Forelimb muscle (tissue), 1 donor: ENCODE measurements around the gene STIM1. TPM values are rescaled to one million over a fixed set of nuclear protein-coding genes. Genes with fewer than 3 reads are reported as not detected.
"Not testable (repeated sequence)": the region's sequence is repeated elsewhere in the genome, so short reads cannot be mapped to it uniquely, and the experiment has no call there.

ENCODE experiments used
- DNase-seq: peaks from one replicate; pipeline ENCODE4 v3.0.0-alpha.2; 2013; ENCODE audit warnings: low read depth
- polyA plus RNA-seq: library from polyadenylated mRNA; unstranded; fragments of 120-200 nt; gene quantifications from one replicate; pipeline ENCODE4 v1.2.1, GENCODE V29; 2013; ENCODE audit not compliant: insufficient read length

STIM1 gene
- polyA plus RNA-seq, 1 donor, result 116 TPM

GRCh38 chr11:4105916-4106315 is 250.5 kb downstream of the STIM1 start:
- no peak for DNase-seq

- no peak for DNase-seq
Observed at GRCh38 chr11:4111834-4112233, 256.4 kb downstream of the STIM1 start.

- no peak for DNase-seq
Observed at GRCh38 chr11:4115128-4115527, 259.7 kb downstream of the STIM1 start.

- DNase-seq, result no peak
Observed at GRCh38 chr11:4118107-4118506, 262.6 kb downstream of the STIM1 start.

DNA sequence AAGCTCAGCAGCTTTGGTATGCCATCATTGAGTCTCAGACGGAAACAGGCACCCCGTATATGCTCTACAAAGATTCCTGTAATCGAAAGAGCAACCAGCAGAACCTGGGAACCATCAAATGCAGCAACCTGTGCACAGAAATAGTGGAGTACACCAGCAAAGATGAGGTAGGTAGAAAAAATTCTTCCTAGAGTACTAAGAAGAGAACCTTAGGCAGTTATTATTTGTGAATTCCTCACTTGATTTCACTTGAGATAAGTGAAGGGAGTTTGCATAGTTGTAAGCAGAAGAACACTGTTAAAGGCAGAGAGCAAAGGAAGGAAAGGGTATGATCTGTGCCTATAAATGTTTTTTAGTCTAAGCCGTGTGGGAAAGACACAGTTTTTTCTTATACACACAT is 267.8 kb downstream of the STIM1 start:
- DNase-seq, result no peak

DNA sequence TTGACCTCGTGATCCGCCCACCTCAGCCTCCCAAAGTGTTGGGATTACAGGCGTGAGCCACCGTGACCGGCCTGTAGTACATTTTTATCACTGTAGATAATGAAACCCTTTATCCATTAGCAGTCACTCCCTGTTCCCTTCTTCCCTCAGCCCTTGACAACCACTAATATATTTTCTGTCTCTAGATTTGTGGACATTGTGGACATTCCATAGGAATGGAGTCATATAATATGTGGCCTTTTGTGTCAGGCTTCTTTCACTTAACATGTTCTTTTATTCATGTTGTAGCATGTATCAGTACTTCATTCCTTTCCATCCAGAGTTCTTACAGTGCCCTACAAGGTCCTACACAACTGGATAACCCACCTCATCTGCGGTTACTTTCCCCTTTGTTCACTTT is 269.7 kb downstream of the STIM1 start:
- DNase-seq, result no peak

GRCh38 chr11:4127357-4127756 is 271.9 kb downstream of the STIM1 start:
- DNase-seq, result no peak

- not testable (repeated sequence) for DNase-seq
Observed at GRCh38 chr11:4130219-4130618, 274.8 kb downstream of the STIM1 start.

- DNase-seq, result no peak
Observed at GRCh38 chr11:4134806-4135205, 279.3 kb downstream of the STIM1 start.

GRCh38 chr11:4138497-4138896 is 283.0 kb downstream of the STIM1 start:
- no peak for DNase-seq

GRCh38 chr11:4140067-4140636 is 284.7 kb downstream of the STIM1 start:
- DNase-seq, result no peak

Other genes with a start within 250 kb of the STIM1 start
- gene ART5, start 213.7 kb upstream of the STIM1 start, polyA plus RNA-seq, result 4.3 TPM
- 7.2 TPM for gene ART1, start 210.5 kb upstream of the STIM1 start, polyA plus RNA-seq
- gene CHRNA10, start 184.3 kb upstream of the STIM1 start, polyA plus RNA-seq, result 5.7 TPM
- gene NUP98, start 58.1 kb upstream of the STIM1 start, polyA plus RNA-seq, result 36.8 TPM
- gene PGAP2, start 47.1 kb upstream of the STIM1 start, polyA plus RNA-seq, result 24.7 TPM
- gene RHOG, start 14.7 kb upstream of the STIM1 start, polyA plus RNA-seq, result 22.7 TPM
- 35.1 TPM for gene RRM1, start 239.1 kb downstream of the STIM1 start, polyA plus RNA-seq